OCI-LY1 (cell line): ENCODE results near the gene SLCO4A1.

ENCODE experiments used
- H2AFZ ChIP-seq: fragments of 200-600 bp; sonication (generic), shearing (Covaris generic); 2 replicates; pipeline ENCODE4 v1.6.0; 2014; ENCODE audit warnings: antibody characterized with exemption, mild to moderate bottlenecking, low read length
- H3F3A ChIP-seq: fragments of 200-600 bp; sonication (generic), shearing (Covaris generic); 2 replicates; pipeline ENCODE4 v1.6.0; 2014; ENCODE audit warnings: mild to moderate bottlenecking, antibody characterized with exemption, low read length, moderate library complexity; ENCODE audit not compliant: insufficient read depth
- H3K27ac ChIP-seq: fragments of 200-600 bp; sonication (generic); 2 replicates; pipeline ENCODE4 v1.5.1; 2014; ENCODE audit warnings: low read length, mixed run types, mild to moderate bottlenecking, low read depth; ENCODE audit not compliant: poor library complexity, severe bottlenecking
- H3K27me3 ChIP-seq: fragments of 200-600 bp; sonication (generic); 2 replicates; pipeline ENCODE4 v1.6.0; 2014; ENCODE audit warnings: antibody characterized with exemption, mild to moderate bottlenecking, low read length, moderate library complexity; ENCODE audit not compliant: insufficient read depth
- H3K36me3 ChIP-seq: fragments of 200-600 bp; sonication (generic); 2 replicates; pipeline ENCODE4 v1.6.1; 2014; ENCODE audit warnings: mild to moderate bottlenecking, antibody characterized with exemption, low read length, moderate library complexity, mixed read lengths; ENCODE audit not compliant: insufficient read depth
- H3K4me1 ChIP-seq: fragments of 200-600 bp; sonication (generic); 2 replicates; pipeline ENCODE4 v1.5.1; 2014; ENCODE audit warnings: mild to moderate bottlenecking, low read length, moderate library complexity; ENCODE audit not compliant: insufficient read depth, severe bottlenecking
- H3K4me2 ChIP-seq: fragments of 200-600 bp; sonication (generic), shearing (Covaris generic); 2 replicates; pipeline ENCODE4 v1.6.1; 2014; ENCODE audit warnings: low read length
- H3K4me3 ChIP-seq: fragments of 200-600 bp; sonication (generic); 2 replicates; pipeline ENCODE4 v1.5.1; 2014; ENCODE audit warnings: low read length, low read depth, mild to moderate bottlenecking, mixed read lengths; ENCODE audit not compliant: poor library complexity, severe bottlenecking
- H3K79me2 ChIP-seq: fragments of 200-600 bp; shearing (Covaris generic); 2 replicates; pipeline ENCODE4 v1.6.1; 2016; ENCODE audit warnings: mixed run types, low read length, mixed read lengths; ENCODE audit not compliant: insufficient read depth
- H3K9ac ChIP-seq: fragments of 200-600 bp; sonication (generic), shearing (Covaris generic); 2 replicates; pipeline ENCODE4 v1.6.1; 2014; ENCODE audit warnings: mild to moderate bottlenecking, low read length, mixed read lengths
- H3K9me2 ChIP-seq: fragments of 200-600 bp; sonication (generic), shearing (Covaris generic); 2 replicates; pipeline ENCODE4 v1.6.1; 2014; ENCODE audit warnings: low read depth, mild to moderate bottlenecking, low read length, mixed read lengths
- H3K9me3 ChIP-seq: fragments of 200-600 bp; shearing (Covaris generic); 2 replicates; pipeline ENCODE4 v1.6.1; 2014; ENCODE audit warnings: low read length, mixed read lengths
- H4K20me1 ChIP-seq: fragments of 200-600 bp; sonication (generic), shearing (Covaris generic); 2 replicates; pipeline ENCODE4 v1.6.0; 2016; ENCODE audit warnings: mild to moderate bottlenecking, low read length; ENCODE audit not compliant: insufficient read depth
- EZH2 ChIP-seq: fragments of 200-600 bp; sonication (generic), shearing (Covaris generic); IDR thresholded peaks from 2 replicates; pipeline ENCODE4 v1.8.0; 2017; ENCODE audit warnings: borderline replicate concordance, mixed run types, mild to moderate bottlenecking, antibody characterized with exemption, low read length, moderate library complexity, mixed read lengths
- TF ChIP-seq, protein P1 (sequence below): fragments of 200-600 bp; sonication (generic), shearing (Covaris generic); IDR thresholded peaks from 2 replicates; pipeline ENCODE4 v1.5.1; 2017; ENCODE audit warnings: mild to moderate bottlenecking, antibody characterized with exemption, low read length, moderate library complexity, mixed read lengths

The SLCO4A1 gene

DNA sequence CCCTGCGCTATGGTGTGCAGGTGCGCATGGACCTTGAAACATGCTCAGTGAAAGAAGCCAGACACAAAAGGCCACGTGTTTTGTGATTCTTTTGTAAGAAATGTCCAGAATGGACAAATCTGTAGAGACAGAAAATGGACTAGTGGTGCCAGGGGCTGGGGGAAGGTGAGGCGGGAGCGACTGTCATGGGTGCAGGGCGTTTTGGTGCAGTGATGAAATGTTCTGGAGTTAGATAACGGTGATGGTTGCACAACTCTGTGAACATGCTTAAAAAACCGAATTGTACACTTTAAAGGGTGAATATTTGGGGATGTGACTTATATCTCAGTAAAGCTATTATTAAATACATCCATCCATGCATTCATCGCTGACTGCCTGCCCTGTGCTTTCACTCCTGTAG lies 34.7 kb downstream of the SLCO4A1 start:
- H3K4me3 ChIP-seq, result no peak overlapping the region
- H4K20me1 ChIP-seq, result no peaks in the 10 kb centered on the region
- H3K9me3 ChIP-seq, result no peaks in the 10 kb centered on the region
- H3K9ac ChIP-seq, result no peak overlapping the region
- H3K27ac ChIP-seq, result no peak overlapping the region
- H3F3A ChIP-seq, result no peaks in the 10 kb centered on the region
- no peak overlapping the region for H2AFZ ChIP-seq
- no peaks in the 10 kb centered on the region for H3K9me2 ChIP-seq
- H3K79me2 ChIP-seq, result no peaks in the 10 kb centered on the region
- H3K27me3 ChIP-seq, result peaks cover 17% of the 10 kb centered on the region
- H3K36me3 ChIP-seq, result no peaks in the 10 kb centered on the region
- TF ChIP-seq, protein P1, sequence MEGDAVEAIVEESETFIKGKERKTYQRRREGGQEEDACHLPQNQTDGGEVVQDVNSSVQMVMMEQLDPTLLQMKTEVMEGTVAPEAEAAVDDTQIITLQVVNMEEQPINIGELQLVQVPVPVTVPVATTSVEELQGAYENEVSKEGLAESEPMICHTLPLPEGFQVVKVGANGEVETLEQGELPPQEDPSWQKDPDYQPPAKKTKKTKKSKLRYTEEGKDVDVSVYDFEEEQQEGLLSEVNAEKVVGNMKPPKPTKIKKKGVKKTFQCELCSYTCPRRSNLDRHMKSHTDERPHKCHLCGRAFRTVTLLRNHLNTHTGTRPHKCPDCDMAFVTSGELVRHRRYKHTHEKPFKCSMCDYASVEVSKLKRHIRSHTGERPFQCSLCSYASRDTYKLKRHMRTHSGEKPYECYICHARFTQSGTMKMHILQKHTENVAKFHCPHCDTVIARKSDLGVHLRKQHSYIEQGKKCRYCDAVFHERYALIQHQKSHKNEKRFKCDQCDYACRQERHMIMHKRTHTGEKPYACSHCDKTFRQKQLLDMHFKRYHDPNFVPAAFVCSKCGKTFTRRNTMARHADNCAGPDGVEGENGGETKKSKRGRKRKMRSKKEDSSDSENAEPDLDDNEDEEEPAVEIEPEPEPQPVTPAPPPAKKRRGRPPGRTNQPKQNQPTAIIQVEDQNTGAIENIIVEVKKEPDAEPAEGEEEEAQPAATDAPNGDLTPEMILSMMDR, result no peak
- no peak for TF ChIP-seq EZH2
- H3K4me1 ChIP-seq, result no peaks in the 10 kb centered on the region
- H3K4me2 ChIP-seq, result no peak overlapping the region

DNA sequence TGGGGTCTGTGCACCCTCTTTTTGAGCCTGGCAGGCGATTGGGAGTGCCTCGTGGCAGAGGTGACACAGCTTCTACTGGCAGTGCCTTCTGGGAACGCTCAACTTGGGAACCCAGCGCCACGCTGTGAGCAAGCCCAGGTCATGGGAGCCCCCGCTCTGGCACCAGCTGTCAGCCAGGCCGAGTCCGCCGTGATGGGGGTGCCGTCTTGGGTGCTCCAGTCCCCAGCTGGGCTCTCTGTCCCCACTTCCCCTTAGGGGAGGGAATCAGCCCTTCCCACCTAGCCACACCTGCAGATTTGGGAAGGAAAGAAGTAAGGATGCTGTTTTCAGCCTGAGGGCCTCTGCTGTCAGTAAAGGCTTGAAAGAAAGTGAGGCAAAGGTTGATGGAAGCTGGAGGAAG lies 35.4 kb downstream of the SLCO4A1 start:
- Histone ChIP-seq H3K4me1 (no peaks in the 10 kb centered on the region), H3K9ac (no peak overlapping the region), H3K9me3 (no peaks in the 10 kb centered on the region), H3K79me2 (no peaks in the 10 kb centered on the region), H3K27me3 (peaks cover 17% of the 10 kb centered on the region), H3K4me2 (no peak overlapping the region), H3F3A (no peaks in the 10 kb centered on the region), H4K20me1 (no peaks in the 10 kb centered on the region), H3K9me2 (no peaks in the 10 kb centered on the region), H2AFZ (no peak overlapping the region), H3K36me3 (no peaks in the 10 kb centered on the region), H3K4me3 (no peak overlapping the region), H3K27ac (no peak overlapping the region)
- TF ChIP-seq, protein P1, result no peak
- no peak for TF ChIP-seq EZH2

DNA sequence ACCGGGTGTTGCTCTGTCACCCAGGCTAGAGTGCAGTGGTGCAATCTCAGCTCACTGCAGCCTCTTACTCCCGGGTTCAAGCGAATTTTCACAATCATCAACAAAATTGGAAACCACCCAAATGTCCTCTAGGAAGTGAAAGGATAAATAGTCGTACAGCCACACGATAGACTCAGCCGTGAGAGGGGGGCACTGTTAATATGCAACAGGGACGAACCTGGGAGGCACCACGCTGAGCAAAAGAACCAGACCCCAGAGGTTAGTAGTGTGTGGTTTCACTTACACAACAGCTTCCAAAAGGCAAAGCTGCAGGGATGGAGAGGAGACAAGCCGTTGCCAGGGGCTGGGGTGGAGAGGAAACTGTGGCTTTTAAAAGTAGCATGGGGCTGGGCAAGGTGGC lies 36.2 kb downstream of the SLCO4A1 start:
- Histone ChIP-seq H3K9me3 (no peaks in the 10 kb centered on the region), H2AFZ (no peak overlapping the region), H3K27me3 (peaks cover 17% of the 10 kb centered on the region), H3K4me1 (no peaks in the 10 kb centered on the region), H4K20me1 (no peaks in the 10 kb centered on the region), H3K79me2 (no peaks in the 10 kb centered on the region), H3K27ac (no peak overlapping the region), H3F3A (no peaks in the 10 kb centered on the region), H3K4me3 (no peak overlapping the region), H3K4me2 (no peak overlapping the region), H3K9ac (no peak overlapping the region), H3K9me2 (no peaks in the 10 kb centered on the region), H3K36me3 (no peaks in the 10 kb centered on the region)
- no peak for TF ChIP-seq EZH2
- TF ChIP-seq, protein P1, result no peak
